SK-N-SH (cell line): ENCODE results near the gene SLC38A8. TPM values are rescaled to one million over a fixed set of nuclear protein-coding genes. Genes with fewer than 3 reads are reported as not detected.

Experiments used
- CTCF ChIA-PET: fragments of 300-600, 350-600 bp; formaldehyde crosslinking; extraction: SDS; loops from one replicate; lab custom pipeline; 2021; lab: Yijun Ruan, JAX
- POLR2A ChIA-PET: fragments of 350-600 bp; sonication (Branson Sonifier 250); formaldehyde crosslinking; extraction: SDS; loops from one replicate; lab custom pipeline; 2020; ENCODE audit warnings: antibody characterized with exemption, inconsistent platforms; lab: Yijun Ruan, JAX
- DNase-seq: peaks from one replicate; pipeline ENCODE4 v3.0.0; 2012
- H2AFZ ChIP-seq: fragments of 200-600 bp; sonication (generic); 2 replicates; pipeline ENCODE4 v1.8.1; 2016; ENCODE audit warnings: antibody characterized with exemption, mild to moderate bottlenecking, low read depth
- H3F3A ChIP-seq: fragments of 200-600 bp; sonication (generic); replicated peaks from 2 replicates; pipeline ENCODE3; 2016; ENCODE audit warnings: antibody characterized with exemption, mild to moderate bottlenecking; ENCODE audit not compliant: insufficient read depth
- H3K27ac ChIP-seq, 2 experiments: fragments of 200-500 bp in 1 of 2; fragments of 200-600 bp in 1 of 2; sonication (Bioruptor generic) in 1 of 2; sonication (generic), shearing (Covaris generic) in 1 of 2; 2 replicates each; pipeline versions ENCODE4 v1.5.1 to v1.6.1; 2014 to 2016; ENCODE audit warnings: low read depth in 2 of 2, inconsistent platforms in 1 of 2, low read length in 1 of 2, mild to moderate bottlenecking in 1 of 2, mixed read lengths in 1 of 2
- H3K27me3 ChIP-seq: fragments of 200-600 bp; sonication (generic), shearing (Covaris generic); 2 replicates; pipeline ENCODE4 v1.6.1; 2016; ENCODE audit warnings: mixed run types; ENCODE audit not compliant: insufficient read depth
- H3K36me3 ChIP-seq, 2 experiments: fragments of 200-500 bp in 1 of 2; fragments of 200-600 bp in 1 of 2; sonication (Bioruptor generic) in 1 of 2; sonication (generic) in 1 of 2; replicated peaks in 1 of 2; 2 replicates each; pipeline versions ENCODE3 to v1.5.1; 2014 to 2016; ENCODE audit warnings: low read length in 1 of 2, mild to moderate bottlenecking in 1 of 2; ENCODE audit not compliant: insufficient read depth in 2 of 2, control insufficient read depth in 1 of 2
- H3K4me1 ChIP-seq, 2 experiments: fragments of 200-500 bp in 1 of 2; fragments of 200-600 bp in 1 of 2; sonication (Bioruptor generic) in 1 of 2; sonication (generic), shearing (Covaris generic) in 1 of 2; 2 replicates each; pipeline versions ENCODE4 v1.5.1 to v1.6.1; 2014 to 2016; ENCODE audit warnings: low read depth in 1 of 2, low read length in 1 of 2, mixed run types in 1 of 2; ENCODE audit not compliant: insufficient read depth in 2 of 2, control insufficient read depth in 1 of 2
- H3K4me2 ChIP-seq: fragments of 200-600 bp; sonication (generic), shearing (Covaris generic); 2 replicates; pipeline ENCODE4 v1.6.1; 2017; ENCODE audit warnings: mixed run types
- H3K4me3 ChIP-seq, 2 experiments: fragments of 200-500 bp in 1 of 2; fragments of 200-600 bp in 1 of 2; sonication (Bioruptor generic) in 1 of 2; sonication (generic), shearing (Covaris generic) in 1 of 2; 2 replicates each; pipeline versions ENCODE4 v1.5.1 to v1.8.1; 2014 to 2016; ENCODE audit warnings: low read depth in 2 of 2, inconsistent platforms in 1 of 2, low read length in 1 of 2, mild to moderate bottlenecking in 1 of 2, mixed read lengths in 1 of 2, moderate library complexity in 1 of 2
- H3K79me2 ChIP-seq: fragments of 200-600 bp; sonication (generic); 2 replicates; pipeline ENCODE4 v1.8.1; 2017; ENCODE audit warnings: mild to moderate bottlenecking; ENCODE audit not compliant: insufficient read depth
- H3K9ac ChIP-seq: fragments of 200-600 bp; sonication (generic); 2 replicates; pipeline ENCODE4 v1.6.1; 2017; ENCODE audit warnings: mixed run types
- H3K9me2 ChIP-seq: fragments of 200-600 bp; sonication (generic); 2 replicates; pipeline ENCODE4 v1.6.1; 2017; ENCODE audit warnings: mixed run types
- H3K9me3 ChIP-seq: fragments of 200-600 bp; sonication (generic); 2 replicates; pipeline ENCODE4 v1.6.1; 2017; ENCODE audit warnings: mixed run types, mild to moderate bottlenecking, moderate library complexity
- H4K20me1 ChIP-seq: fragments of 200-600 bp; sonication (generic); 2 replicates; pipeline ENCODE4 v1.6.1; 2017; ENCODE audit warnings: mild to moderate bottlenecking, mixed run types; ENCODE audit not compliant: insufficient read depth
- NFIC ChIP-seq: IDR thresholded peaks from 2 replicates; pipeline ENCODE4 v1.4.0; 2012; ENCODE audit warnings: borderline replicate concordance
- NRF1 ChIP-seq: IDR thresholded peaks from 2 replicates; pipeline ENCODE4 v1.6.1; 2012; ENCODE audit warnings: low read depth, mild to moderate bottlenecking, low read length
- PBX3 ChIP-seq: IDR thresholded peaks from 2 replicates; pipeline ENCODE4; 2012
- RFX5 ChIP-seq: IDR thresholded peaks from 2 replicates; pipeline ENCODE4 v1.6.1; 2012; ENCODE audit warnings: mild to moderate bottlenecking, improper control_type of control experiment, low read length
- WGBS: methylation state at CpG from one replicate; pipeline ENCODE4 v1.1.6; 2017; ENCODE audit warnings: low lambda C conversion rate; 5-methylcytosine and 5-hydroxymethylcytosine counted together
- polyA plus RNA-seq, 3 experiments: library from polyadenylated mRNA; depleted of rRNA; stranded (reverse); fragments of >200 nt; gene quantifications; 2 replicates each; pipeline ENCODE4 v1.2.3, GENCODE V29; 2012
- TF ChIP-seq, protein P1 (sequence below): fragments of 200-600 bp; sonication (generic); IDR thresholded peaks from 2 replicates; pipeline ENCODE4 v1.6.1; 2017; ENCODE audit warnings: antibody characterized with exemption, mild to moderate bottlenecking, moderate library complexity
- TF ChIP-seq, protein P2 (sequence below): IDR thresholded peaks from 2 replicates; pipeline ENCODE4 v1.6.1; 2012; ENCODE audit warnings: mild to moderate bottlenecking, low read depth, low read length, moderate library complexity

SLC38A8 gene
- polyA plus RNA-seq, 1 of the 3 experiments (the other 2 are of a cell fraction), result not detected

DNA sequence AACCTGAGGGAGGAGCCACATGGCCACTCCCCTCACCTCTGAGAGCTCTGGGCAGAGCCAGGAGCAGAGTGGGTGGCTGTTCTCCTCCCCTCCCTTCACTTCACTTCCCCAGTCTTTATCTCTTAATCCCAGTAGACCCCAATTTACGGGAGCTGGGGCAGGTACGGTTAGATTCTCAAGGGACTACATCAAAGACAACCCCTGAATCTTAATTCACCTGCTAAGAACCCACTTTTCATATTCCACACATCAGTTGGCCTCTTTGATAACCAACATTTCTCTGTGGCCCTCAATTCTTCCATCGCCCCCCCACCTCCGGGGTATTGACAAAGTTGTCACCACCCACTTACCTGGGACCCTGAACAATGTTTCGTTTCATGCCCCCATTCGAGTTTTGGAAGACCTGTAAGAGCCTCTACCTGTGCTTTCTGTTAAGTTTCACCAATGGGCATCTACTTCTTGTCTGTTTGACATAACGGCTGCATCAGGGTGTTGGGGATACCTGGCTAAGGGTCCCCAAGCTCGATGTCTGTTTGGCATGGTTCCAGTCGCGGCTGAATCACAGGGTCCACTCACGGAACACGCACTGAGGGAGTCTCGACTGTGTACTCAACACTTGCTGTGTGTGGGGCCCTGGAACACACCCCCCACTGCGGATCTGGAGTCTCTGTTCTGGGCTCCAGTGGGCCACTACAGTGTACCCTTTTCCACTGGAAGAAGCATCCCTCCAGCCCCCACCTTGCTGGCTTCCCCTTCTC, 27.8 kb downstream of the SLC38A8 start (continued):
- TF ChIP-seq RFX5, result no peak
- TF ChIP-seq NFIC, result no peak
- TF ChIP-seq NRF1, result no peak

DNA sequence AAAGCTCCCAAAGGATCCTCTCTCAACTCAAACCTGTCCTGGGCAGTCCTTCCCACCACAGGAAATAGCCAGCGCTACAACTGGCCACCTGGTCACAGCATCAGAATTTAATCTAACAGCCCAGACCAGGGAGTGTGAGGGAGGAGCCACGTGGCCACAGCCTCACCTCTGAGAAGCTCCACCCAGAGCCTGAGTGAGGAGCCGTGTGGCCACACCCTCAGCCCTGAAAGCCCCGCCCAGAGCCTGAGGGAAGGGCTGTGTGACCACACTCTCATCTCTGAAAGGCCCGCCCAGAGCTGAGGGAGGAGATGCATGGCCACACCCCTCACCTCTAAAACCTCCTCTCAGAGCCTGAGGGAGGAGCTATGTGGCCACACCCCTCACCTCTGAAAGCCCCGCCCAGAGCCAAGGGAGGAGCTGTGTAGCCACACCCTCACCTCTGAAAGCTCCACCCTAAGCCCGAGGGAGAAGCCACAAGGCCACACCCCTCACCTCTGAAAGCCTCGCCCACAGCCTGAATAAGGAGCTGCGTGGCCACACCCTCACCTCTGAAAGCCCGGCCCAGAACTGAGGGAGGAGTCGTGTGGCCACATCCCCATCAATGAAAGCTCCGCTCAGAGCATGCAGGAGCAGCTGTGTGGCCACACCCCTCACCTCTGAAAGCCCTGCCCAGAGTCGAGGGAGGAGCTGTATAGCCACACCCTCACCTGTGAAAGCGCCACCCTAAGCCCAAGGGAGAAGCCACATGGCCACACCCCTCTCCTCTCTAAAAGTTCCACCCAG, 28.6 kb downstream of the SLC38A8 start:
- no peaks in the 10 kb centered on the region for H3K79me2 ChIP-seq

More for the DNA sequence above, 28.6 kb downstream of the SLC38A8 start:
- no peaks in the 10 kb centered on the region for H3K36me3 ChIP-seq
- H3F3A ChIP-seq, result no peaks in the 10 kb centered on the region
- no peak overlapping the region for H3K27ac ChIP-seq
- no peaks in the 10 kb centered on the region for H3K4me1 ChIP-seq
- H3K9me3 ChIP-seq, result no peaks in the 10 kb centered on the region
- H3K27me3 ChIP-seq, result no peaks in the 10 kb centered on the region; the same call in 1 of the 2 replicates
- H3K9ac ChIP-seq, result no peak overlapping the region
- no peak overlapping the region for H2AFZ ChIP-seq
- CTCF ChIA-PET, result interaction anchor here (0.6 to 1.8 kb wide), 5 partner anchors 45 to 189 kb away, joined by 3 to 8 read pairs (median 3); partner anchors contain the start of gene TAF1C
- H3K4me2 ChIP-seq, result no peak overlapping the region
- DNase-seq, result peak; percentile 72
- H4K20me1 ChIP-seq, result no peaks in the 10 kb centered on the region
- POLR2A ChIA-PET, result no interaction called here
- no peaks in the 10 kb centered on the region for H3K9me2 ChIP-seq
- H3K4me3 ChIP-seq, result no peak overlapping the region
- 44% methylated on average over 12 of the region's 14 CpGs for WGBS
- TF ChIP-seq, protein P1, sequence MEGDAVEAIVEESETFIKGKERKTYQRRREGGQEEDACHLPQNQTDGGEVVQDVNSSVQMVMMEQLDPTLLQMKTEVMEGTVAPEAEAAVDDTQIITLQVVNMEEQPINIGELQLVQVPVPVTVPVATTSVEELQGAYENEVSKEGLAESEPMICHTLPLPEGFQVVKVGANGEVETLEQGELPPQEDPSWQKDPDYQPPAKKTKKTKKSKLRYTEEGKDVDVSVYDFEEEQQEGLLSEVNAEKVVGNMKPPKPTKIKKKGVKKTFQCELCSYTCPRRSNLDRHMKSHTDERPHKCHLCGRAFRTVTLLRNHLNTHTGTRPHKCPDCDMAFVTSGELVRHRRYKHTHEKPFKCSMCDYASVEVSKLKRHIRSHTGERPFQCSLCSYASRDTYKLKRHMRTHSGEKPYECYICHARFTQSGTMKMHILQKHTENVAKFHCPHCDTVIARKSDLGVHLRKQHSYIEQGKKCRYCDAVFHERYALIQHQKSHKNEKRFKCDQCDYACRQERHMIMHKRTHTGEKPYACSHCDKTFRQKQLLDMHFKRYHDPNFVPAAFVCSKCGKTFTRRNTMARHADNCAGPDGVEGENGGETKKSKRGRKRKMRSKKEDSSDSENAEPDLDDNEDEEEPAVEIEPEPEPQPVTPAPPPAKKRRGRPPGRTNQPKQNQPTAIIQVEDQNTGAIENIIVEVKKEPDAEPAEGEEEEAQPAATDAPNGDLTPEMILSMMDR, result no peak
- TF ChIP-seq PBX3, result no peak
- TF ChIP-seq, protein P2, sequence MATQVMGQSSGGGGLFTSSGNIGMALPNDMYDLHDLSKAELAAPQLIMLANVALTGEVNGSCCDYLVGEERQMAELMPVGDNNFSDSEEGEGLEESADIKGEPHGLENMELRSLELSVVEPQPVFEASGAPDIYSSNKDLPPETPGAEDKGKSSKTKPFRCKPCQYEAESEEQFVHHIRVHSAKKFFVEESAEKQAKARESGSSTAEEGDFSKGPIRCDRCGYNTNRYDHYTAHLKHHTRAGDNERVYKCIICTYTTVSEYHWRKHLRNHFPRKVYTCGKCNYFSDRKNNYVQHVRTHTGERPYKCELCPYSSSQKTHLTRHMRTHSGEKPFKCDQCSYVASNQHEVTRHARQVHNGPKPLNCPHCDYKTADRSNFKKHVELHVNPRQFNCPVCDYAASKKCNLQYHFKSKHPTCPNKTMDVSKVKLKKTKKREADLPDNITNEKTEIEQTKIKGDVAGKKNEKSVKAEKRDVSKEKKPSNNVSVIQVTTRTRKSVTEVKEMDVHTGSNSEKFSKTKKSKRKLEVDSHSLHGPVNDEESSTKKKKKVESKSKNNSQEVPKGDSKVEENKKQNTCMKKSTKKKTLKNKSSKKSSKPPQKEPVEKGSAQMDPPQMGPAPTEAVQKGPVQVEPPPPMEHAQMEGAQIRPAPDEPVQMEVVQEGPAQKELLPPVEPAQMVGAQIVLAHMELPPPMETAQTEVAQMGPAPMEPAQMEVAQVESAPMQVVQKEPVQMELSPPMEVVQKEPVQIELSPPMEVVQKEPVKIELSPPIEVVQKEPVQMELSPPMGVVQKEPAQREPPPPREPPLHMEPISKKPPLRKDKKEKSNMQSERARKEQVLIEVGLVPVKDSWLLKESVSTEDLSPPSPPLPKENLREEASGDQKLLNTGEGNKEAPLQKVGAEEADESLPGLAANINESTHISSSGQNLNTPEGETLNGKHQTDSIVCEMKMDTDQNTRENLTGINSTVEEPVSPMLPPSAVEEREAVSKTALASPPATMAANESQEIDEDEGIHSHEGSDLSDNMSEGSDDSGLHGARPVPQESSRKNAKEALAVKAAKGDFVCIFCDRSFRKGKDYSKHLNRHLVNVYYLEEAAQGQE, result no peak
- TF ChIP-seq RFX5, result no peak
